ENCODE results near the gene LIN7A.

LIN7A gene

DNA sequence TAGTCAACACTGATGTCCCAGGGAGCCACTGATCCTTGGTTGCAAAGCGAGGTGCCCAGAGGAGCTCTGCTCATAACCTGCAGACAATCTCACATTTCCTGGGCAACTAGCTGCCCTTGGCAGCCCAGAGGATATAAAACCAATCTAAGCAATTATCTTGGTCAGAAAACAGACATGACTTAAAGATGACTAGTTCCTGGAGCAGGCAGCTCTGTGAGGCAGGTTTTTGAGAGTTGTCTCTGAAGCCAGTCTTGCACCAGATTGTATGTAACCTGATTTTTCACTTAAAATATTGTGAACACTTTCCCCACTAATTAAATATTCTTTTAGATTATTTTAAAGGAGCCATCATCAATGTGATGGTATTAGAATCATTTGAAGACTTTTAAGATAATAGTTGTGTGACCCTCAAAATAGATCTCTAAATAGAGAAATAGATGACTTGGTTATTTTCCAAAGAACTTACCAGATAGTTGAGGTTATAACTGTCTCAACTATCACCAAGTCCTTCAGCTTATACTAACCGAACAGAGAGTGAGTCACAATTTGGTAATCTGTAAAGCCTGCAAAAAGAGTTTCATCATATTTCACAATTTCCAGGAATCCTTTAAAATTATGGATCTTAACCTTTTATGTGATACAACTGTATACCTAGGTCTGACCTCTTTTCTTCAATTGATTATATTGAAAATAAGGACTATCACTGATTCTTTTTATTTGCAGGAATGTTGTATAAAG is 75.9 kb downstream of the LIN7A start:
- Histone ChIP-seq H3K4me2 (ENCODE audit: low read length) (no peak overlapping the region), H3K27ac (ENCODE audit: low read depth, low read length, poor library complexity, severe bottlenecking) (no peak overlapping the region), H3K9me3 (ENCODE audit: low read length) (no peaks in the 10 kb centered on the region), H3K36me3 (ENCODE audit: insufficient read depth, low read length) (no peaks in the 10 kb centered on the region), H3K4me1 (ENCODE audit: insufficient read depth, low read length, severe bottlenecking) (no peaks in the 10 kb centered on the region), H4K20me1 (ENCODE audit: insufficient read depth, low read length) (no peaks in the 10 kb centered on the region), H3F3A (ENCODE audit: insufficient read depth, low read length) (no peaks in the 10 kb centered on the region), H3K27me3 (ENCODE audit: insufficient read depth, low read length) (no peaks in the 10 kb centered on the region), H3K9me2 (ENCODE audit: low read depth, low read length) (no peaks in the 10 kb centered on the region), H3K4me3 (ENCODE audit: low read depth, low read length, poor library complexity, severe bottlenecking) (no peak overlapping the region), H2AFZ (ENCODE audit: low read length) (no peak overlapping the region), H3K9ac (ENCODE audit: low read length) (no peak overlapping the region), H3K79me2 (ENCODE audit: insufficient read depth, low read length) (no peaks in the 10 kb centered on the region)
- TF ChIP-seq, protein P1, sequence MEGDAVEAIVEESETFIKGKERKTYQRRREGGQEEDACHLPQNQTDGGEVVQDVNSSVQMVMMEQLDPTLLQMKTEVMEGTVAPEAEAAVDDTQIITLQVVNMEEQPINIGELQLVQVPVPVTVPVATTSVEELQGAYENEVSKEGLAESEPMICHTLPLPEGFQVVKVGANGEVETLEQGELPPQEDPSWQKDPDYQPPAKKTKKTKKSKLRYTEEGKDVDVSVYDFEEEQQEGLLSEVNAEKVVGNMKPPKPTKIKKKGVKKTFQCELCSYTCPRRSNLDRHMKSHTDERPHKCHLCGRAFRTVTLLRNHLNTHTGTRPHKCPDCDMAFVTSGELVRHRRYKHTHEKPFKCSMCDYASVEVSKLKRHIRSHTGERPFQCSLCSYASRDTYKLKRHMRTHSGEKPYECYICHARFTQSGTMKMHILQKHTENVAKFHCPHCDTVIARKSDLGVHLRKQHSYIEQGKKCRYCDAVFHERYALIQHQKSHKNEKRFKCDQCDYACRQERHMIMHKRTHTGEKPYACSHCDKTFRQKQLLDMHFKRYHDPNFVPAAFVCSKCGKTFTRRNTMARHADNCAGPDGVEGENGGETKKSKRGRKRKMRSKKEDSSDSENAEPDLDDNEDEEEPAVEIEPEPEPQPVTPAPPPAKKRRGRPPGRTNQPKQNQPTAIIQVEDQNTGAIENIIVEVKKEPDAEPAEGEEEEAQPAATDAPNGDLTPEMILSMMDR (IDR thresholded peaks at IDR 0.05; ENCODE audit: low read length), result no peak
- no peak for TF ChIP-seq EZH2 (IDR thresholded peaks at IDR 0.05; ENCODE audit: borderline replicate concordance, low read length)

DNA sequence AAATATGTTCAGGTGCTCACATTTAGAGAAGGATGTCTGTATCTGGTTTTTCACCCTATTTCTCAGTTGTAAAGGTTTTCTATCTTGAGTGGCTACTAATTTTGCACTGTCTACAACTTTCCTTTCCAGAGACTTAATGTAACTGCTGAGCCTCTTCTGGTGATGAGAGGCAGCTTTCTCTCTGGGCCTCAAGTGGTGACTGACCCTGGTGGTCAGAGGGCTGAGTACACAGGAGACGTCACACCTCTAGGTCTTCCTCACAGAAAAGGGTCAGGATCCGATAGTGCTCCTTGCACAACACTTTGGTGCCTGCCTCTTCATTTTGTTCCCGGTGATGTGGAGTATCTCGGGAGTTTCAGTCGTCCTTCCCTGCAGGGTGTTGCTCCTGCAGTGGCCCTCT is 76.8 kb downstream of the LIN7A start:
- H3K9ac ChIP-seq (ENCODE audit: low read length), result no peak overlapping the region
- no peaks in the 10 kb centered on the region for H3K27me3 ChIP-seq (ENCODE audit: insufficient read depth, low read length)
- no peaks in the 10 kb centered on the region for H3K9me3 ChIP-seq (ENCODE audit: low read length)
- H2AFZ ChIP-seq (ENCODE audit: low read length), result no peak overlapping the region
- H3K27ac ChIP-seq (ENCODE audit: low read depth, low read length, poor library complexity, severe bottlenecking), result no peak overlapping the region
- H4K20me1 ChIP-seq (ENCODE audit: insufficient read depth, low read length), result no peaks in the 10 kb centered on the region
- H3K4me3 ChIP-seq (ENCODE audit: low read depth, low read length, poor library complexity, severe bottlenecking), result no peak overlapping the region
- H3K4me1 ChIP-seq (ENCODE audit: insufficient read depth, low read length, severe bottlenecking), result no peaks in the 10 kb centered on the region
- TF ChIP-seq, protein P1 (IDR thresholded peaks at IDR 0.05; ENCODE audit: low read length), result no peak
- H3K4me2 ChIP-seq (ENCODE audit: low read length), result no peak overlapping the region
- no peaks in the 10 kb centered on the region for H3K9me2 ChIP-seq (ENCODE audit: low read depth, low read length)
- H3F3A ChIP-seq (ENCODE audit: insufficient read depth, low read length), result no peaks in the 10 kb centered on the region
- no peaks in the 10 kb centered on the region for H3K36me3 ChIP-seq (ENCODE audit: insufficient read depth, low read length)
- H3K79me2 ChIP-seq (ENCODE audit: insufficient read depth, low read length), result no peaks in the 10 kb centered on the region

DNA sequence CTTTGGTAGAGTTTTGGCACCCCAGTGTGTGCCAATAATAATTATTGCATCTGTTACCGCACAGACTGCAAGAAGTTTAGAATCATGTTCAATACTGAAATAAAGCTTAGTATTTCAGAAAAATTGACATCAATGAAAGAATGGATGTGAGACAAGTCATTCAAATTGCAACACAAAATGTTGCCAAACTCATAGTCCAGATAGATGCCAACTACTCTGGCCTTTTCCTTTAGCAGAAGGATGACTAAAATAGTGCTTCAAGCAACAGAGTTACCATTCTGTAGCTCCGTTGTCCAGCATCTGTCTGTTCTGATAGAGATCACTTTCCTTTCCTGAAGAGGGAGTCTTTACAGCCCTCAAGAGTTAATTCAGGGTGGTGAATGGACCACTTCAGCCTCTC is 77.5 kb downstream of the LIN7A start:
- Histone ChIP-seq H3K9me2 (ENCODE audit: low read depth, low read length) (no peaks in the 10 kb centered on the region), H3K9ac (ENCODE audit: low read length) (no peak overlapping the region), H3K27ac (ENCODE audit: low read depth, low read length, poor library complexity, severe bottlenecking) (no peak overlapping the region), H3F3A (ENCODE audit: insufficient read depth, low read length) (no peaks in the 10 kb centered on the region), H2AFZ (ENCODE audit: low read length) (no peak overlapping the region), H3K9me3 (ENCODE audit: low read length) (no peaks in the 10 kb centered on the region), H3K4me2 (ENCODE audit: low read length) (no peak overlapping the region), H3K4me1 (ENCODE audit: insufficient read depth, low read length, severe bottlenecking) (no peaks in the 10 kb centered on the region), H3K79me2 (ENCODE audit: insufficient read depth, low read length) (no peaks in the 10 kb centered on the region), H3K4me3 (ENCODE audit: low read depth, low read length, poor library complexity, severe bottlenecking) (no peak overlapping the region), H4K20me1 (ENCODE audit: insufficient read depth, low read length) (no peaks in the 10 kb centered on the region), H3K36me3 (ENCODE audit: insufficient read depth, low read length) (no peaks in the 10 kb centered on the region), H3K27me3 (ENCODE audit: insufficient read depth, low read length) (no peaks in the 10 kb centered on the region)
- TF ChIP-seq EZH2 (IDR thresholded peaks at IDR 0.05; ENCODE audit: borderline replicate concordance, low read length), result no peak
- TF ChIP-seq, protein P1 (IDR thresholded peaks at IDR 0.05; ENCODE audit: low read length), result no peak

All from OCI-LY1 (cell line).